HL-60 (cell line): ENCODE results near the gene SGSH.

Experiments
- DNase-seq, 2 experiments: peaks; one replicate each; pipeline ENCODE4 v3.0.0-alpha.2; 2010 to 2020; ENCODE audit warnings: low read depth in 1 of 2, low spot score in 1 of 2
- H3K27ac ChIP-seq: fragments of 250-450 bp; sonication (Bioruptor Pico); replicated peaks from 2 replicates; pipeline ENCODE4 v1.5.1; 2020; ENCODE audit warnings: mild to moderate bottlenecking, moderate library complexity
- H3K27me3 ChIP-seq: fragments of 250-450 bp; sonication (Bioruptor Pico); 2 replicates; pipeline ENCODE4 v1.5.1; 2021; ENCODE audit warnings: mild to moderate bottlenecking, moderate library complexity; ENCODE audit not compliant: insufficient read depth, poor library complexity, severe bottlenecking
- H3K4me3 ChIP-seq: replicated peaks from 2 replicates; pipeline ENCODE4 v1.5.1; 2011; ENCODE audit warnings: mild to moderate bottlenecking, control low read depth, low read length; ENCODE audit not compliant: insufficient read depth
- GABPA ChIP-seq: IDR thresholded peaks from 2 replicates; pipeline ENCODE4 v1.6.1; 2012; ENCODE audit warnings: low read depth
- POLR2AphosphoS5 ChIP-seq: IDR thresholded peaks from 2 replicates; pipeline ENCODE4 v1.6.1; 2012; ENCODE audit warnings: low read depth
- SPI1 ChIP-seq: IDR thresholded peaks from 2 replicates; pipeline ENCODE4 v1.6.1; 2012; ENCODE audit warnings: low read depth, mild to moderate bottlenecking, borderline replicate concordance
- TF ChIP-seq, protein P1 (sequence below): IDR thresholded peaks from 2 replicates; pipeline ENCODE4 v1.6.1; 2012; ENCODE audit warnings: low read depth; ENCODE audit not compliant: insufficient replicate concordance
- TF ChIP-seq, protein P2 (sequence below): IDR thresholded peaks from one replicate; pipeline ENCODE4 v1.5.1; 2011; ENCODE audit warnings: low read length, control low read depth, inconsistent platforms; ENCODE audit not compliant: insufficient read depth

Gene SGSH

DNA sequence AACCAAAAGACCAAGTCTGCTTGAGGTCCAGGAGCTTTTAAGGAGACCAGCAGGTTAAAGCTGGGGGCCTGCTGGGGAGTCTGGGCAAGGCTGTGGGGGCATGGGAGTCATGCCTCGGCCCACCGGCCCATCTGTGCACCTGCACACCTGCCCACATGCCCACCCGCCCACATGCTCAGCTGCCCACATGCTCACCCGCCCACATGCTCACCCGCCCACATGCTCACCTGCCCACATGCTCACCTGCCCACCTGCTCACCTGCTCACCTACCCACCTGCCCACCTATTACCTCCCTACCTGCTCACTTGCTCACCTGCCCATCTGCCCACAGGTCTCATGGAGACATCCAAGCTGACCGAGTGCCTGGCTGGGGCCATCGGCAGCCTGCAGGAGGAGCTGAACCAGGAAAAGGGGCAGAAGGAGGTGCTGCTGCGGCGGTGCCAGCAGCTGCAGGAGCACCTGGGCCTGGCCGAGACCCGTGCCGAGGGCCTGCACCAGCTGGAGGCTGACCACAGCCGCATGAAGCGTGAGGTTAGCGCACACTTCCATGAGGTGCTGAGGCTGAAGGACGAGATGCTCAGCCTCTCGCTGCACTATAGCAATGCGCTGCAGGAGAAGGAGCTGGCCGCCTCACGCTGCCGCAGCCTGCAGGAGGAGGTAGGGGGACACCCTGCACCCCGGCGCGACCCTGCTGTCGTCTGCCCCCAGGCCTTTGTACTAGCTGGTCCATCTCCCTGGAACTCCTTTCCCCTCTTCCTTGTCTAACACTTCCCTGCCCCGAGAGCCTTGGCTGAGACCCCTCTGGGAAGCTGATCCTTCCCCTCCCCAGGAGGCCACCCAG, 36.3 kb downstream of the SGSH start:
- Histone ChIP-seq H3K27ac (no peak overlapping the region), H3K4me3 (no peak overlapping the region), H3K27me3 (peaks cover 2% of the 10 kb centered on the region)
- TF ChIP-seq, protein P1, sequence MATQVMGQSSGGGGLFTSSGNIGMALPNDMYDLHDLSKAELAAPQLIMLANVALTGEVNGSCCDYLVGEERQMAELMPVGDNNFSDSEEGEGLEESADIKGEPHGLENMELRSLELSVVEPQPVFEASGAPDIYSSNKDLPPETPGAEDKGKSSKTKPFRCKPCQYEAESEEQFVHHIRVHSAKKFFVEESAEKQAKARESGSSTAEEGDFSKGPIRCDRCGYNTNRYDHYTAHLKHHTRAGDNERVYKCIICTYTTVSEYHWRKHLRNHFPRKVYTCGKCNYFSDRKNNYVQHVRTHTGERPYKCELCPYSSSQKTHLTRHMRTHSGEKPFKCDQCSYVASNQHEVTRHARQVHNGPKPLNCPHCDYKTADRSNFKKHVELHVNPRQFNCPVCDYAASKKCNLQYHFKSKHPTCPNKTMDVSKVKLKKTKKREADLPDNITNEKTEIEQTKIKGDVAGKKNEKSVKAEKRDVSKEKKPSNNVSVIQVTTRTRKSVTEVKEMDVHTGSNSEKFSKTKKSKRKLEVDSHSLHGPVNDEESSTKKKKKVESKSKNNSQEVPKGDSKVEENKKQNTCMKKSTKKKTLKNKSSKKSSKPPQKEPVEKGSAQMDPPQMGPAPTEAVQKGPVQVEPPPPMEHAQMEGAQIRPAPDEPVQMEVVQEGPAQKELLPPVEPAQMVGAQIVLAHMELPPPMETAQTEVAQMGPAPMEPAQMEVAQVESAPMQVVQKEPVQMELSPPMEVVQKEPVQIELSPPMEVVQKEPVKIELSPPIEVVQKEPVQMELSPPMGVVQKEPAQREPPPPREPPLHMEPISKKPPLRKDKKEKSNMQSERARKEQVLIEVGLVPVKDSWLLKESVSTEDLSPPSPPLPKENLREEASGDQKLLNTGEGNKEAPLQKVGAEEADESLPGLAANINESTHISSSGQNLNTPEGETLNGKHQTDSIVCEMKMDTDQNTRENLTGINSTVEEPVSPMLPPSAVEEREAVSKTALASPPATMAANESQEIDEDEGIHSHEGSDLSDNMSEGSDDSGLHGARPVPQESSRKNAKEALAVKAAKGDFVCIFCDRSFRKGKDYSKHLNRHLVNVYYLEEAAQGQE: no peak
- TF ChIP-seq POLR2AphosphoS5 (no peak), GABPA (no peak), SPI1 (no peak)
- TF ChIP-seq, protein P2, sequence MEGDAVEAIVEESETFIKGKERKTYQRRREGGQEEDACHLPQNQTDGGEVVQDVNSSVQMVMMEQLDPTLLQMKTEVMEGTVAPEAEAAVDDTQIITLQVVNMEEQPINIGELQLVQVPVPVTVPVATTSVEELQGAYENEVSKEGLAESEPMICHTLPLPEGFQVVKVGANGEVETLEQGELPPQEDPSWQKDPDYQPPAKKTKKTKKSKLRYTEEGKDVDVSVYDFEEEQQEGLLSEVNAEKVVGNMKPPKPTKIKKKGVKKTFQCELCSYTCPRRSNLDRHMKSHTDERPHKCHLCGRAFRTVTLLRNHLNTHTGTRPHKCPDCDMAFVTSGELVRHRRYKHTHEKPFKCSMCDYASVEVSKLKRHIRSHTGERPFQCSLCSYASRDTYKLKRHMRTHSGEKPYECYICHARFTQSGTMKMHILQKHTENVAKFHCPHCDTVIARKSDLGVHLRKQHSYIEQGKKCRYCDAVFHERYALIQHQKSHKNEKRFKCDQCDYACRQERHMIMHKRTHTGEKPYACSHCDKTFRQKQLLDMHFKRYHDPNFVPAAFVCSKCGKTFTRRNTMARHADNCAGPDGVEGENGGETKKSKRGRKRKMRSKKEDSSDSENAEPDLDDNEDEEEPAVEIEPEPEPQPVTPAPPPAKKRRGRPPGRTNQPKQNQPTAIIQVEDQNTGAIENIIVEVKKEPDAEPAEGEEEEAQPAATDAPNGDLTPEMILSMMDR: no peak
- no peak for DNase-seq

DNA sequence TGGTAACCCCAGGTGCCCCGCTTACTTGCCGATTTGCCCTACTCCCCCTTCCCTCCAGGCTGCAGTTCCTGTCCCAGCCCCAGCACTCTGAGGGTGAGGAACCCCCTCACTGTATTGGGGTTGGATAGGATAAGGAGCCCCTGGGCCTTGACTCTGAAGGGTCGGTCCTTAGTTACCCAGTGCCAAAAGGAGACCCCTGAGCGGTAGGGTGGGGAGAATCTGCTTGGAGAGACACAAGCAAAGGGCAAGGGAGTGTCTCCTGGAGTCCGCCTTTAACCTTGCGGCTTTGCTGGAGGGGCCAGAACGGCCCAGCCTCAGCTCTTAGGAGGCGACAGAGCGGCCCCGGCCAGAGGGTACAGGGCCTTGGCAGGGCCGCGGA, 37.3 kb downstream of the SGSH start:
- no peak for DNase-seq
- no peak overlapping the region for H3K4me3 ChIP-seq
- H3K27me3 ChIP-seq: peaks cover 2% of the 10 kb centered on the region
- no peak overlapping the region for H3K27ac ChIP-seq
- TF ChIP-seq, protein P2: no peak
- TF ChIP-seq GABPA (no peak), SPI1 (no peak), POLR2AphosphoS5 (no peak)
- TF ChIP-seq, protein P1: no peak

DNA sequence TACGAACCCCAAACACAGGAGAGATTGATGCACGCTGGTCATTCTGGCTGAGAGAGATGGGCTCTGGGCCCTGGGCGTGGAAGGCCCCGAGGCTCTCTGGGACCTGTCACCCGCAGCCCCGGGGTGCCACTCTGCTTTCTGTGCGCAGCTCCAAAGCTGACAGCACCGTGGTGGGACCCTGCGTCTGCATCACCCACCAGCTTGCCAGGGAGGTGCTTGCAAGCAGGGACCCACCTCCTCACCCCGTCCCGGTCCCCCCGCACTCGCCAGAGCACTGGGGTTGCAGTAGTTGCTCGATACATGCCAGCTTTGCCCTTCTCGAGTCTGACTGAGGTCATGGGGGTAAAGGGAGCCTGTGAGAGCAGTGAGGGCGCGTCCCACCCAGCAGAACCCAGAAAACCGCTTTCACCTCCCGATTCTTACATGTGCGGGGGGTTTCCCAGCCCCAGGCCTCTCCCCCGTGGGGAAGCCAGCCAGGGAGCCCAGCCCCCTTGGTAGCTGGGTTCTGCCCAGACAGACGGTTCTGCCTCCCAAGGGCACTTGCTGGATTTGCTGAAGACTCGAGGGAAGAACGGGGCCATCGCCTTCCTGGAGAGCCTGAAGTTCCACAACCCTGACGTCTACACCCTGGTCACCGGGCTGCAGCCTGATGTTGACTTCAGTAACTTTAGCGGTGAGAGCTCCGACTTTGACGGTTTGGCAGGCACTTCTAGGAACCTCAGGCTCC, 37.9 kb downstream of the SGSH start:
- no peak overlapping the region for H3K4me3 ChIP-seq
- no peak for TF ChIP-seq POLR2AphosphoS5
- TF ChIP-seq, protein P1: no peak
- no peak for TF ChIP-seq GABPA
- TF ChIP-seq, protein P2: no peak
- no peak for TF ChIP-seq SPI1
- no peak for DNase-seq
- H3K27ac ChIP-seq: no peak overlapping the region
- peaks cover 2% of the 10 kb centered on the region for H3K27me3 ChIP-seq
